HG03045 (cell line): ENCODE data around the gene MFSD2B.
"Not testable (repeated sequence)": the region's sequence is repeated elsewhere in the genome, so short reads cannot be mapped to it uniquely, and the experiment has no call there.

ENCODE experiments used
- ATAC-seq: cut with Tn5 transposase; IDR thresholded peaks from one replicate; pipeline ENCODE4 v1.9.1; 2021; ENCODE audit warnings: mild to moderate bottlenecking, moderate library complexity; ENCODE audit not compliant: unreplicated experiment

MFSD2B gene, protein sequence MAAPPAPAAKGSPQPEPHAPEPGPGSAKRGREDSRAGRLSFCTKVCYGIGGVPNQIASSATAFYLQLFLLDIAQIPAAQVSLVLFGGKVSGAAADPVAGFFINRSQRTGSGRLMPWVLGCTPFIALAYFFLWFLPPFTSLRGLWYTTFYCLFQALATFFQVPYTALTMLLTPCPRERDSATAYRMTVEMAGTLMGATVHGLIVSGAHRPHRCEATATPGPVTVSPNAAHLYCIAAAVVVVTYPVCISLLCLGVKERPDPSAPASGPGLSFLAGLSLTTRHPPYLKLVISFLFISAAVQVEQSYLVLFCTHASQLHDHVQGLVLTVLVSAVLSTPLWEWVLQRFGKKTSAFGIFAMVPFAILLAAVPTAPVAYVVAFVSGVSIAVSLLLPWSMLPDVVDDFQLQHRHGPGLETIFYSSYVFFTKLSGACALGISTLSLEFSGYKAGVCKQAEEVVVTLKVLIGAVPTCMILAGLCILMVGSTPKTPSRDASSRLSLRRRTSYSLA

DNA sequence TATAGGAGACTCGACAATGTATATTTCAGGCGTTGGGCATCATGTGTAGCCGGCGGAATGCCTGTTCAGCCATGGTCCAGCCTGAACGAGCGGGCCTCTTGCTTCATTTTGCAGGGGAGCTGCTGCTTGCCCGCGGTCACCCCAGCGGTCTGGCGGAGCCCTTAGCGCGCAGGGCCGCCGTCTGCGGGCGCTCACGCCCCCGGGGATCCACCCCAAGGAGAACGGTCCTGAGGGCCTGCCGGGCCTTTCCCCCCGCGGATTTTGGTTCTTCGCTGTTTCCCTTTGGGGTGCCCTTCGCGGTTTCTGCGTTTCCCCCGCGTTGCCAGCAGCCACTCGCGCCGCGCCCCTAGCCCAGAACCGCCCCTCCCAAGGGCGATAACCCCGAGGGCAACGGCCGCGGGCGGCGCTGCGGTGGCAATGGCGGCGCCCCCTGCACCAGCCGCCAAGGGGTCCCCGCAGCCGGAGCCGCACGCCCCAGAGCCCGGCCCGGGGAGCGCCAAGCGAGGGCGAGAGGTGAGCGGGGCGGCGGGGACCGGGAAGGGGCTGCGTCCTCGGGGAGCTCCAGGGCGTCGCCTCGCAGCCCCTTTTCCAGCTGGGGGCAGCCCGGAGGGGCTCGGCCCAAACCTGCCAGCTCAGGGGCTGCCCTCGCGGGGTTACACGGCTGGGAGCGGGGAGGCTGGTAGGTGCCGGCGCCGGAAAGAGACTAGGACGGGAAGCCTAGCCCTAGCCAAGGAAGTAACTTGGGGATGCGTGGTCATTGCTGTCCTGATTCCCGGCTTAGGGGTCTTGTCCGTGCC lies at the start of gene MFSD2B:
TSS of gene MFSD2B (plus strand) at position 406 of the 797 bp plus-strand sequence. CDS start at position 418, 12 bp downstream.
- ATAC-seq: no peak

DNA sequence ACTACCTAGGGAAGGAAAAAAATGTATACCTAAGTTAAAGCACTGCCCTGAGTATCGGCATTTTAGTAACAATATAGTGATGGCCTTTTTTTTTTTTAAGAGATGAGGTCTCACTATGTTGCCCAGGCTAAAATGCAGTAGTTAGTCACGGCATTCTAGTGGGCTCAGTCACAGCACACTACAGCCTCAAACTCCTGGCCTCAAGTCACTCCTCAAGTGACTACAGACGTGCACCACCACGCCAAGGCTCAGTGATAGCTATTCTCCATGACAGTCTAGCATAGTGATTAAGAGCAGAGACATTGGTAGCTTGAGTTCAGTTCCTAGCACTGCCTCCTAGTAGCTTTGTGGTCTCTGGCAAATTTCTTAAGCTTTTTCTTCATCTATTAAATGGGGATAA lies 42.0 kb upstream of the MFSD2B start:
- ATAC-seq: no peak

DNA sequence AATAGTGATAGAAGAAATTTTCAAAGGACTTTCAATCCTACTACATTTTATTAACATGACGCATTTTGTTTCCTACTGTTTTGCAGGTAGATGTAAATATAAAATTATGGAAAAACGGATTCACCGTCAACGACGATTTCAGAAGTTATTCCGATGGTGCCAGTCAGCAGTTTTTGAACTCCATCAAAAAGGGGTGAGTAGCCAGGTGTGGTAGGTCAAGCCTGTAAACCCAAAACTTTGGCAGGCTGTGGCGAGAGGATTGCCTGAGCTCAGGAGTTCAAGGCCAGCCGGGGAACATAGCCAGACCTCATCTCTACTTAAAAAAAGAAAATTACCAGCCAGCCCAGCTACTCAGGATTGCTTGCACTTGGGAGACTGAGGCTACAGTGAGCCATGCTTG lies 33.0 kb upstream of the MFSD2B start:
- ATAC-seq: no peak

DNA sequence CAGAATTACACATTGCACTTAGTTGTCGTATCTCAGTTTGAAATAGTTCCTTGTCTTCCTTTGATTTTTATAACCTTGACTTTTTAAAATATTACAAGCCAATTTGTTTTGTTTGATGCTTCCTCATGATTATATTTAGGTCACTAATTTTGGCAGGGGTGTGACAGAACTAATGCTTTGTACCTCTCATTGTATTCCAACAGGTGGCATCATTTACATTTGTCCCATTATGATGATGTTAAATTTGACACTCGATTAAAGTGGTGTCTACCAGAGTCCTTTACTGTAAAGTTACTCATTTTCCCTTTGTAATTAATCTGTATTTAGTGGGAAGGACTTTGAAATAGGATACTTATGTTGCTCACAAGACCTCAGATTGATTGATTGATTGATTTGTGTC lies 21.5 kb upstream of the MFSD2B start:
- ATAC-seq: no peak

DNA sequence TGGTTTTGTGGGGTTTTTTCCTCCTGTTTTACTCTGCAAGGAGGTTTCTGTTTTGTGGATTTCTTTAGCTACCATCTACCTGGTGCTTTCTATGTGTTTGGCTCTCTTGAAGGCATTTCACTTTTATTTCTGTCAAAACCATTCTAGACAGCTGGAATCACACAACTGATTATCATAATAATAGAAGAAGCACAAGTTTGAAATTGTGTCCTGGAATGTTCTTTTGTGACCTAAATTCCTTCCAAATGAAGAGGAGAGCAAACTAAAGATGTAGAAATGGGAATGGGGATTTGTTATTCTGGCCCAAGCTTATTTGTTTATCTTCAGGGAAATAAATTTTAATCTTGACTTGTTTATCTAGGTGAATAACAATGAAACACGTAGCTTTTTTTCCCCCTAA lies 17.0 kb upstream of the MFSD2B start:
- ATAC-seq: no peak

DNA sequence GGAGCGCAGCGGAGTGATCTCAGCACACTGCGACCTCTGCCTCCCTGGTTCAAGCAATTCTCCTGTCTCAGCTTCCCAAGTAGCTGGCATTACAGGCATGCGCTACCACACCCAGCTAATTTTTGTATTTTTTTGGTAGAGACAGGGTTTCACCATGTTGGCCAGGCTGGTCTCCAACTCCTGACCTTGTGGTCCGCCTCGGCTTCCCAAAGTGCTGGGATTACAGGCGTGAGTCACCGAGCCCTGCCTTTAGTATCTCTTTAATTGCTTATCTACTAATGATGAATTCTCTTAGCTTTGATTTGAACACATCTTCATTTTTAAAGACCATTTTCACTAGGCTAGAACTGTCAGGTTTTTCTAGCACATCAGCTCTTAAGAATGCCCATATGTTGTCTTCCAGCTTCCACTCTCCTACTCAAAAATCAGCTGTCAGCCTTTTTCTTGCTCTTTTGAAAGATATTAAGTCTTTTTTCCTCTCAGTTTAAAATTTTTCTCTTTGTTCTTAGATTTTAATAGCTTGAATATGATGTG lies 16.1 kb upstream of the MFSD2B start:
- ATAC-seq: no peak

DNA sequence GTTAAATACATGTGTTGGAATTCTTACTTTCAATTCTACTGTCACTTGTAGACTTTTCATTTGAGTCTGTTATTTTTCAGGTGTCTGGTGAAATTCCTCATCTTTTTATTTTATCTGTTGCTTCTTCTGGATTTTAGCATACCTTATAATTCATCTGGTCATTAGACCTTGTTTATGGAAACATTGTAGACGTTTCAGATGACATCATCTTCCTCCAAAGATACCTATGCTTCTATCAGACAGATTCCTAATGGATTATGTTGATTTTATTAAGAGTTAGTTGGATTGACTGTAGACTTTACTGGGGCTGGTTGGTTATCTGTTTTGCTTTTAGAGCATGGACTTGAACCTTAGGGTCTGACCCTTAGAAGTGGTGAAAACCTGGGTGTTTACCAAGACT lies 15.3 kb upstream of the MFSD2B start:
- ATAC-seq: no peak

DNA sequence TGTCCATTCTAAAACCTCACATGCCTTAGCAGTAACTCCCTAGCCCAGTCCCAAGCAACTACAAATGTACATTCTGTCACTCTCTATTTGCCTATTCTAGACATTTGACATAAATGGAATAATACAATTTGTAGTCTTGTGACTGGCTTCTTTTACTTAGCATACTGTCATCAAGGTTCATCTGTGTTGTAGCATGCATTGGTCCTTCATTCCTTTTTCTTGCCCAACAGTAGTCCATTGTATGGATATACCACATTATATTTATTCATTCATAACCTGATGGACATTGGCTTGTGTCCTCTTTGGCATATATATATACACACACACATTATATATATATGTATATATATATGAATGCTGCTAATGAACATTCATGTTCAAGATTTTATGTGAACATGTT lies 2.2 kb upstream of the MFSD2B start:
- no peak for ATAC-seq

DNA sequence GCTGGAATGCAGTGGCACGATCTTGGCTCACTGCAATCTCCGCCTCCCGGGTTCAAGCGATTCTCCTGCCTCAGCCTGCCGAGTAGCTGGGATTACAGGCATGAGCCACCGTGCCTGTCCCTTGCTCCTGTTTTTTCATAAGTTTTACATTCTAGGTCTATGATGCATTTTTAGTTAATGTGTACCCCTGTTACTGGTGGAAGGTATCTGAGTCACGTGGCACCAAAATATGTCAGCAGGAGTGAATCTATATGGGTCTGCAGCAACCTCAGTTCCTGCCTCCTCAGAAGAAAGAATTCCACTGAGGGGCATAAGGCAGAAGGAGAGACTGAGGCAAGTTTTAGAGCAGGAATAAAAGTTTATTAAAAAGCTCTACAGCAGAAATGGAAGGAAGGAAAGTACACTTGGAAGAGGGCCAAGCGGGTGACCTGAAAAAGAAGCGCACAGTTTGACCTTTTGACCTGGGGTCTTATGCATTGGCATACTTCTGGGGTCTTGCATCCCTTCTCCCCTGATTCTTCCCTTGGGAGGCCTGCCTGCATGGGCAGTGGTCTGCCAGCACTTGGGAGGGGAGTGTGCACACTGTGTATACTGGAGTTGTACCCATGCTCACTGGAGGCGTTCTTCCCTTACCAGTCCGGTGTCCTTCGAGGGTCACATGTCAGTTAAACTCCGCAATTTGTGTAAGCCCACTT lies 1.1 kb upstream of the MFSD2B start:
- no peak for ATAC-seq

DNA sequence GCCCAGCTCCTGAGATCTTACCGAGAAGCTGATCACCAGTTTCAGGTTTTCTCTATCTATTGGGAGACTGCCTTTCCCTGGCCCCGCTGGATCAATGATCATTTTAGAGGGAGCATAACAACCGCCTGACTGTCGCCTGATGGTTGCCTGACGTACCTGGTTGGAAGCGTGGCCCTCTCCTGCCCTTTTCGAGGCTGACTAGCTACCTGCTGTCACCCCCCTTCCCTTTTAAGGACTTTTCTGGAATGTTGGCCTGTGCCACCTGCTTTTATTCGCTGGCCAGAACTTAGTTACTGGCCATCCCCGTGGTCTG lies 562 bp upstream of the MFSD2B start:
- ATAC-seq: no peak

DNA sequence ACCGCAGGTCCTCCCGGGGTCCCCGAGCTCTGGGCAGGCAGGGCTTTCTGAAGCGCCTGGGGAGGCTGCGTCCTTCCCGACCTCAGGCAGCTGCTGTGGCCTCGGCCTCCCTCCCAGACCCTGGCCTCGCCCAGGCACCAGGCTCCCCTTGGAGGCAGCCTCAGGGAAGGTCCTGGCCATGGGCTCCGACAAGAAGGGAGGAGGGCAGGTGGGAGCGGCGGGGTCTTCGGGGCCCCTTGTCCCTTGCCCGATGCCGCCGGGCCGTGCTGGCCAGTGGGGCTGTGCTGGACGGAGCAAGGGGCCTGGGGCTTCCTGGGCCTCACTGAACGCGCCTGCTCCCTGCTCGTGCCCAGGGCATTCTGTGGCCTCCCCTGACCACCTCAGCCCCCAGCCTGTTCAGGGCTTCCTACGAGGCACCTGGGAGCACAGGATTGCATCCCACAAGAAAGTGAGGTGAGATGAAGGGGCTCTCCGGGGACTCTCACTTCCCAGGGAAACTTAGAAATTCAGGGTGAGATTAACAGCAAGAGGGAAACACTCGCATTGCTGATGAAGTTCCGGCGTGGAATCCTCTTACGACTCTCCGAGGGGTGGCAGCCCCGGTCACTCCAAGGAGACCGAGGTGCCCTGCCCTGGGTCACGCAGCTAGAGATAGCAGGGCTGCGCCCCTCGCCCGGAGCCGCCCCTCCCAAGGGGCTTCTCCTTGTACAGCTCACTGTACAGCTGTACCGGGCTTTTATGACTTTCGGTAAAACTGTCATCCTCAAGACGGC lies 778 bp downstream of the MFSD2B start:
- no peak for ATAC-seq

DNA sequence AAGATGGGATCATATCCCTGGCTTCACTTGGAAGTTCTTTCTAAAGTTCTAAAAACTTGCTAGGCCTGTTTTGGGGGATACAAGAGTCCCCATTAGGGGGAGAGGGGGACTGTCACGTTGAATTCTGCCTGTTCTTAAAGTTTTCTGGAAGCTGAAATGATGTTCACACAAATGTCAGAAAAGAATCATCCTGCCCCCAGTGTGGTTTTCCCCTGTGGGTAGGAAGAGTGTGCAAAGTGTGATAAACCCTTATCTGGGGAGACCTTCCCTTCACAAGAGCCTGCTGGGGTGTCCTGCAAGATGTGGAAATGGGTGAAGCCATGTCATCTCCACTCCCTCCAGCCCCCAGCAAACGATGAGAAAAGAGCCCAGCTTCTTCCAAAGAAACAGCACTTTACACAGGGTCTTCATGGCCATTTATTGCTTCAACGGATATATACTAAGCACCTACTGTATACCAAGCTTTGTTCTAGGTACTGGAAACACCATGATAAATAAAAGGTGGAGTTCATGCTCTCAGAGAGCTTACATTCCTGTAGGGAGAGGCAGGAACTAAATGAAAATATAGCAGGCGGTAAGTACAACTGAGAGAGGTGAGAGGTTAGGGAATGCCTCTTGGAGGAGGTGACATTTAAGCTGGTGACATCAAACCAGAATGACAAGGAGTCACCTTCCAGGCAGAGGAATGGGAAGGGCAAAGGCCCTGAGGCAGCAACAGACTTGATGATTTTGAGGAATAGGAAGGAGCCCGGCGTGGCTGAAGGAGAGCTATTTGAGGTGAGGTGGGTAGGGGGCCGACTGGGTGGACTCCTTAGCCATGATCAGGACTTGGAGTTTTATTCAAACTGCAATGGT lies 1.6 kb downstream of the MFSD2B start:
- no peak for ATAC-seq

DNA sequence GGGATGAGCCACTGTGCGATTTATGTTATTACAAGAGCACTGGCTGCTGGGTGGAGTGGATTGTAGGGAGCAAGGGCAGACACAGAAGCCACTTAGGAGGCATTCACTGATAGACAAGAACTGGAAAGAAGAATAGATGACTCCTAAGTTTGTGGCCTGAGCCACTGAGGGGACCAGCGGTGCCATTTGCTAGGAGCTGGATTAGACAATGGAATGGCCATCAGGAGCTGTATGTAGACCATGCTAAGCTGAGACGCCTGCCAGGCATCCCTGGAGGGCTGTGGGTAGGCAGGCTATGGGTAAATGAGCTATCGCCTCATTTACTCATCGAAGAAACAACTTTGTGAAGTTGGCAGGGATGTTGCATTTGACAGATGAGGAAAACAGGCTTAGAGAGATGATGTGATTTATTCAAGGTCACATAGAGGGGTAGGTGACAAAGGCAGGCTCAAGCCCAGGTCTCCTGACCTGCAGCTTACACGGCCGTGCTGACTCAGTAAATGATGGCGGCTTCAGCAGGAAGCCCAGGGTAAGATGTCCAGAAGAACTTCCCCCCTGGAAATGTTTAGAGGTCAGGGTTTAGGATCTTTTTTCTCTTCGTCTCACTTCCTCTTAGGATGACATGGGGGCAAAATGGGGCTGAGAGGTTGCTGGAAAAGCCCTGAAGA lies 2.8 kb downstream of the MFSD2B start:
- ATAC-seq: no peak

DNA sequence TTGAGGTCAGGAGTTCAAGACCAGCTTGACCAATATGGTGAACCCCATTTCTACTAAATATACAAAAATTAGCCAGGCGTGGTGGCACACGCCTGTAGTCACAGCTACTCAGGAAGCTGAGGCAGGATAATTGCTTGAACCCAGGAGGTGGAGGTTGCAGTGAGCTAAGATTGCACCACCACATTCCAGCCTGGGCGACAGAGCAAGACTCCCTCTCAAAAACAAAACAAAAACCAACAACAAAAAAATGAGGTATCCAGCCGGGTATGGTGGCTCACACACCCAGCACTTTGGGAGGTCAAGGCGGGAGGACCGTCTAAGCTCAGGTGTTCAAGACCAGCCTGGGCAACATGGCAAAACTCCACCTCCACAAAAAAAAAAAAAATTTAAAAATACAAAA lies 5.0 kb downstream of the MFSD2B start:
- ATAC-seq: not testable (repeated sequence)

DNA sequence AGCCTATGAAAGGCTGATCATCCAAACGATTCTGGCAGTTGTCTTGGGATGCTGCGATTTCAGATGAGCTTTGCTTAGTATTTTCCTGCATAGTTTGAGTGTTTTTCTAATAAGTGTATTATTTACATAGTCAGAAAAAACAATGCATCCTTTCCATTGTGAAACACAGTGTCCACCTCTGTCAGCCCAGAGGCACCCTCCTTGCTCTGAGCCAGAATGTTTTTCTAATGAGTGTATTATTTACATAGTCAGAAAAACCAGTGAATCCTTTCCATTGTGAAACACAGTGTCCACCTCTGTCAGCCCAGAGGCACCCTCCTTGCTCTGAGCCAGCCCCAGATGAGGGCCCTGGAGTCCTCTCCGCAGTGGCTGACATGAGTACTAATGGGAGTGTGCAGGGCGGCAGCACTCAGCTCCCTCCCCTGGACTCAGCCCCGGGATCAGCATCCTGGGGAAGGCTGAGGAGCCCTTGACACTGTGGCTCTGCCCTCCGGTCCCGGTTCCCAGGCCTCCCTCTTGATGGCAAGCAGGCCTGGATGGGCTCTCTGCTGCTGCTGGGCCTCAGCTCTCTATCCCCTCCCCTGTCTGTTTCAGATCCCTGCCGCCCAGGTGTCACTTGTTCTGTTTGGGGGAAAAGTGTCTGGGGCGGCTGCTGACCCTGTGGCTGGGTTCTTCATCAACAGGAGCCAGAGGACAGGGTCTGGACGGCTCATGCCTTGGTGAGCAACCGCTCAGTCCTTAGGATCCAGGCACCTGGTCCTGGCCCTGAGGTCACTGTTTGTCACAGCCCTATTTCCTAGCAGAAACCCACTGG lies 5.9 kb downstream of the MFSD2B start:
- no peak for ATAC-seq

DNA sequence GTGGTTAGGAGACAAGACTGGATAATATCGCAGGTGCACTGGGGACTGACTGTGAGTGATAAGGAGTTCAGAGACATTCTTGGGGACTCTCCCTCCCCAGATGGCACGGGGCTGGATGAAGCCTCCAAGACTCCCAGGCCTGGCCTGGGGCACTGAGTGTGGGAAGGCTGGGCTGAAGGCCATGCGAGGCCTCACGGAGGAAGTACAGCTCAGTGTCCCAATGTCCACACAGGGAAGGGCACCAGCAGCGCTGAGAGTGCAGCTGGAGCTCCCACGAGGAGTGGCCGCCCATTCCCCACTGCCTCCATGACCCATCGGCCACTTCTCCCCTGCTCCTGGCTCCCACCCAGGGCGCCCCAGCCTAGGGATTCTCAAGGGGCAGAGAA lies 6.5 kb downstream of the MFSD2B start:
- ATAC-seq: no peak

DNA sequence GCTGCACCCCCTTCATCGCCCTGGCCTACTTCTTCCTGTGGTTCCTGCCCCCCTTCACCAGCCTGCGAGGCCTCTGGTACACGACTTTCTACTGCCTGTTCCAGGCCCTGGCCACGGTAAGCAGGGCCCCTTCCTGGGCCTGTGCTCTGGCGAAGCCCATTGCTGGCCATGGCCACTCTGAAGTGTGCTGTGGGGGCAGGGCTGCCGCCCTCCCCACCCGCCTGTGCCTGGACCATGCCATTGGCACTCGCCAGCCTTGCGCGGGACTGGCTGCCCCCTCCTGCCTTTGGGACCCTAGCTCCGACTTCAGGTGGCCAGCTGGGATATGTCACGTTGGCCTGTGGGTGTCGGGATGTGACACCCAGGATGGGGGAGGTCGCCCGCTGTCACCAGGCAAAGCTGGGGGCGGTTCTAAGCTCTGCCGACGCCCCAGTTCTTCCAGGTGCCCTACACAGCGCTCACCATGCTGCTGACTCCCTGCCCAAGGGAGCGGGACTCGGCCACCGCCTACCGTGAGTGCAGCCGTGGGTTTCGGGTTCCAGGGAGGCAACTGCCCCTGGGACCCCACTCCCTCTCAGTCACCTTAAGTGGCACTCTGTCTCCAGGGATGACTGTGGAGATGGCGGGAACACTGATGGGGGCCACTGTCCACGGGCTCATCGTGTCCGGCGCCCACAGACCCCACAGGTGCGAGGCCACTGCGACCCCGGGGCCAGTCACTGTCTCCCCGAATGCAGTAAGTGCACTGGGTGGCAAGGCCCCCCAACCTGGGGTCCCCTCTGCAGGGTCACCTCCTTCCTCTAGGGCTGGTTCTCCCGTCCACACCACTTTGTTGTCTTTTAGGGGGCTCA lies 7.2 kb downstream of the MFSD2B start:
- ATAC-seq: no peak
